ENCODE measurements around the gene UBALD2. TPM values are rescaled to one million over a fixed set of nuclear protein-coding genes. Genes with fewer than 3 reads are reported as not detected.

UBALD2 gene
- total and polyA plus RNA-seq, 7 donors, result 55.2 to 414 (median 135) TPM

- peak overlapping the region; percentile 94 for H3K27ac ChIP-seq
- peak; percentile 88 to 94 for DNase-seq
- ATAC-seq, result peak; percentile 20 to 43 (median 32)
- H3K4me1 ChIP-seq, result peaks cover 77% of the 10 kb centered on the region
- peaks cover 5 to 11% of the 10 kb centered on the region in 2 donors for H3K36me3 ChIP-seq (ENCODE audit: insufficient read depth in 1 of 2, low read depth in 1 of 2)
- intact Hi-C loops (cut with DNase I), result no loop called here
- no peaks in the 10 kb centered on the region for H3K9me3 ChIP-seq
- peak overlapping the region; percentile 86 for H3K4me3 ChIP-seq
- H3K27me3 ChIP-seq (ENCODE audit: insufficient read depth in 3 of 3, low read length in 2 of 3), result no peaks in the 10 kb centered on the region
- no peak for TF ChIP-seq CTCF (IDR thresholded peaks at IDR 0.05)
- 18 to 29% (median 22%) methylated on average over 8 to 9 of the region's 9 CpGs for WGBS, 3 donors
These were observed 3.0 kb downstream of the UBALD2 start for GRCh38 chr17:76268015-76268749.

DNA sequence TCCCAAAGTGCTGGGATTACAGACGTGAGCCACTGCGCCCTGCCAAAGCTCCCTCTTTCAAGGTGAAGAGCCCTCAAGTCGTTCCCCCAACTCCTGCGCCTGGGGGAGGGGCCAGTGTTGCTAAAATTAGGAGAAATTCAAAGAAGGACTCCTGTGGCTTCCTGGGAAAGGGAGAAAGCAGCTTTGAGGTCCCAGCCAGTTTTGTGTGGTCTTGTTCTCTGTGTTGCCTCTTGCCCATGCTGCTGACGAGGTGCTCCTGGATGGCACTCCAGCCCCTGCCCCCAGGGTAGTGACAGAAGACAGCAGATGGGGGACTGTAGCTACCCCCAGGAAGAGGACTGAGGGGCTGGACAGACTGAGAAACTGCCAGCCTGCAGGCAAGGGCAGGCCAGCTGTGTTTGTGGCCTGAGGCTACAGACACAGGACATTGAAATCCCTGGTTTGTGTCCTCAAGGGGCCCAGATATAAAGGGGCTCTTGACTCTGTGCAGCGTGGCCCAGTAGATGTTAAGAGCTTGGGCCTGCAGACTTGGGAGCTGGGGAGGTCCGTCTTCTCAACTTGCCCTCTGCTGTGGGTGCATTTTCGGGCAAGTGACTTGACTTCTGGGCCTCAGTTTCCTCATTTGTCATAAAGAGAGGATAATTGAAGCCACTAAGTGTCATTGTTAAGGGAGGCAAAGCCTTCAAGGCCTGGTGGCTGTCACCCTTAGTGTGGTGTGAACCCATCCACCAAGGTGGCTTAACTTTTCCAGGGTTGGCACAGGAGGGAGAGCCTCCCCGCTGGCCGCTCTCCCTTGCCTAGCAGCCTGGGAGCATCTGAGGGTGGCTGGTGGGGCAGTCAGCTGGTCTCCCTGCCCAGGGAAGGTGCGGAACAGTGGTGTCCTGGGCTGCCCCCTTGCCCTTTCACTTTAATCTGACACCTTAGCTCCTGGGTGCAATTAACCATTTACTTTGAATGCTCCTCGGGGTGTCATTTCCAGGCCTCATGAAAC, 4.1 kb downstream of the UBALD2 start:
- H3K27me3 ChIP-seq (ENCODE audit: insufficient read depth in 3 of 3, low read length in 2 of 3), result no peaks in the 10 kb centered on the region
- peaks cover 5 to 11% of the 10 kb centered on the region in 2 donors for H3K36me3 ChIP-seq (ENCODE audit: insufficient read depth in 1 of 2, low read depth in 1 of 2)
- TF ChIP-seq CTCF (IDR thresholded peaks at IDR 0.05), result no peak
- peak; percentile 37 to 66 for DNase-seq
- H3K4me3 ChIP-seq, result peak overlapping the region; percentile 86
- intact Hi-C loops (cut with DNase I), result no loop called here
- H3K9me3 ChIP-seq, result no peaks in the 10 kb centered on the region
- H3K4me1 ChIP-seq, result peaks cover 68% of the 10 kb centered on the region
- WGBS, 3 donors, result 40 to 57% (median 40%) methylated on average over 12 of the region's 12 CpGs
- H3K27ac ChIP-seq, result peak overlapping the region; percentile 94
- ATAC-seq, result no peak

DNA sequence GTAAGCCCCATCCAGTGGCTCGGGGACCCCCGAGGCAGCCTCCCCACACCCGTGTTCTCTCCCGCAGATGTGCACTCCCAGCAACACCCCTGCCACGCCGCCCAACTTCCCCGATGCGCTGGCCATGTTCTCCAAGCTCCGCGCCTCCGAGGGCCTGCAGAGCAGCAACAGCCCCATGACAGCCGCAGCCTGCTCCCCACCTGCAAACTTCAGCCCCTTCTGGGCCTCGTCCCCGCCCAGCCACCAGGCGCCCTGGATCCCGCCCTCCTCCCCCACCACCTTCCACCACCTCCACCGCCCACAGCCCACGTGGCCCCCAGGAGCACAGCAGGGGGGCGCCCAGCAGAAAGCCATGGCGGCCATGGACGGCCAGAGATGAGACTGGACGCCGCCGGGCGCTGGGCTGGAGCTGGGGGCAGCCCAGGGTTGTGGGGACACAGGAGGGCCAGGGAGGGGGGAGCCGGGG, 5.0 kb downstream of the UBALD2 start:
- H3K9me3 ChIP-seq, result no peaks in the 10 kb centered on the region
- 84 to 89% (median 85%) methylated on average over 22 to 26 of the region's 26 CpGs for WGBS, 3 donors
- TF ChIP-seq CTCF (IDR thresholded peaks at IDR 0.05), result no peak
- DNase-seq, result peak in 1 of 2 donors; percentile 66
- intact Hi-C loops (cut with DNase I), result loop anchor here in 1 of 2 donors (5.0 kb wide), 1 partner anchor 78 kb away; no protein-coding TSS in a partner anchor
- ATAC-seq, result no peak
- peak overlapping the region; percentile 86 for H3K4me3 ChIP-seq
- H3K36me3 ChIP-seq (ENCODE audit: insufficient read depth in 1 of 2, low read depth in 1 of 2), result peaks cover 5 to 11% of the 10 kb centered on the region in 2 donors
- H3K27ac ChIP-seq, result peak overlapping the region; percentile 94
- H3K4me1 ChIP-seq, result peaks cover 64% of the 10 kb centered on the region
- no peaks in the 10 kb centered on the region for H3K27me3 ChIP-seq (ENCODE audit: insufficient read depth in 3 of 3, low read length in 2 of 3)

DNA sequence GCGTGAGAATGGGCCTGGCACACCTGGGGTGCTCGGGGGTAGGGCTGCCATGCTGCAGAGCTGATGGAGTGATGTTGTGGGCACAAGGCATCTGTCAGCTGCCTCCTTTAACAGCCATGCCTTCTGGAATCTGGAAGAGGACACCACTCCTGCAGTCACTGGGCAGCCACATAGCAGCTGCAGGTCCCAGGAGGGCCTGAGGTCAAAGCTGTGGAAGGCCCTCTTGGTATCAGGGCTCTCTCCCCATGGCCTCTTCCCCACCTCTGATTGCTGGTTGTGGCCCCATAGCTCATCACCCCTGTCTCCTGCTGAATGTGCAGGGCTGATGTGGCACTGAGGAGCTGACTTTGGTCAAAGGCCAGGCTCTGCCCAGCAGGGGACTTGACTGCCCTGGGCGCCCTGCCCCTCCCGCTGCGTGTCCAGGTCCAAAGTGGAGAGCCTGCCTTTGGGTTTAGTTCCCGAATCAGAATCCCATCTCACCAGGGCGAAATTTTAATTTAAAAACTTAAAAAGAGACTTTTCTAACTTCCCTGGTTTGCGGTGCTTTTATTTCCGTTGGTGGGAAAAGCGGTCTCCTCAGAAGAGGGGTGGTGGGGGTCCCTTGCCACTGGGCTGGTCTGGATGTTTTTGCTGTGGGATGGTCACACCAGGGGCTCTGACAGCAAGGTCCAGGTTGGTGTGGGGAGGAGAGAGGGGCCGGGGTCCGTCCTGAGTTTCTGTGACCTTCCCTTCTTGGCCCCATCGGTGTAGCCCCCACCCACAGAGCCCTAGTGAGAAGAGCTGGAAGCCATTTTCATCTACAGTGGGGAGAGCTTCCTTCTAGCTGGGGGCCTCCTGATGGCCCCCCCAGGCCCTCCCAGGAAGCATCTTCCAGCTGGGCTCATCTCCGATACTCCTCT, 5.9 kb downstream of the UBALD2 start:
- H3K36me3 ChIP-seq (ENCODE audit: insufficient read depth in 1 of 2, low read depth in 1 of 2), result peaks cover 5 to 11% of the 10 kb centered on the region in 2 donors
- TF ChIP-seq CTCF (IDR thresholded peaks at IDR 0.05), result no peak
- peak overlapping the region; percentile 94 for H3K27ac ChIP-seq
- peaks cover 64% of the 10 kb centered on the region for H3K4me1 ChIP-seq
- intact Hi-C loops (cut with DNase I), result loop anchor here in 1 of 2 donors (5.0 kb wide), 1 partner anchor 79 kb away; no protein-coding TSS in a partner anchor
- peak in 1 of 2 donors; percentile 65 for DNase-seq
- peak overlapping the region; percentile 47 for H3K4me3 ChIP-seq
- no peaks in the 10 kb centered on the region for H3K27me3 ChIP-seq (ENCODE audit: insufficient read depth in 3 of 3, low read length in 2 of 3)
- WGBS, 3 donors, result 61 to 74% (median 63%) methylated on average over 14 of the region's 14 CpGs
- H3K9me3 ChIP-seq, result no peaks in the 10 kb centered on the region
- peak; percentile 14 to 65 (median 30) for ATAC-seq
